Uterus (tissue), 4 donors: Measurements from ENCODE around the gene GABRG3. TPM values are rescaled to one million over a fixed set of nuclear protein-coding genes. Genes with fewer than 3 reads are reported as not detected.

Source experiments
- DNase-seq, 2 donors: peaks; one replicate each; pipeline ENCODE4 v3.0.0-alpha.2; 2019 to 2020
- H3K27ac ChIP-seq, 2 donors: fragments of 200-600 bp; sonication (generic); 1 replicate in 1 of 2; 2 replicates in 1 of 2; pipeline ENCODE4 v1.5.1; 2016 to 2018
- H3K27me3 ChIP-seq, 2 donors: fragments of 200-600 bp; sonication (generic); one replicate each; pipeline ENCODE4 v1.5.1; 2018 to 2019; ENCODE audit warnings: control low read depth in 1 of 2
- H3K36me3 ChIP-seq, 2 donors: fragments of 200-600 bp; sonication (generic); one replicate each; pipeline ENCODE4 v1.5.1; 2019; ENCODE audit warnings: control low read depth in 1 of 2
- H3K4me1 ChIP-seq, 2 donors: fragments of 200-600 bp; sonication (generic); one replicate each; pipeline ENCODE4 v1.5.1; 2018 to 2019; ENCODE audit warnings: control low read depth in 1 of 2
- H3K4me3 ChIP-seq, 2 donors: fragments of 200-600 bp; sonication (generic); 1 replicate in 1 of 2; 2 replicates in 1 of 2; pipeline ENCODE4 v1.5.1; 2018 to 2019; ENCODE audit warnings: mild to moderate bottlenecking in 1 of 2
- H3K9me3 ChIP-seq, 2 donors: fragments of 200-600 bp; sonication (generic); one replicate each; pipeline ENCODE4 v1.5.1; 2019; ENCODE audit warnings: control low read depth in 1 of 2
- CTCF ChIP-seq, 4 experiments: fragments of 200-600 bp in 2 of 4; fragments of 450-650 bp in 2 of 4; sonication (generic) in 2 of 4; IDR thresholded peaks; one replicate each; pipeline ENCODE4 v1.5.1; 2016 to 2019; ENCODE audit warnings: antibody characterized with exemption in 4 of 4, mild to moderate bottlenecking in 2 of 4, moderate library complexity in 1 of 4
- POLR2A ChIP-seq, 2 donors: fragments of 450-650 bp; IDR thresholded peaks; one replicate each; pipeline ENCODE4 v1.6.1; 2016; ENCODE audit warnings: antibody characterized with exemption in 2 of 2, mild to moderate bottlenecking in 1 of 2, moderate library complexity in 1 of 2
- intact Hi-C: fragments of 100-400 bp; cut with DNase I; formaldehyde crosslinking; loops from one replicate; pipeline ENCODE4 v1.15.1; 2023; ENCODE audit warnings: low total_unique reads
- total RNA-seq, 4 donors: library from RNA; depleted of rRNA in 3 of 4; stranded (reverse); fragments of >200 nt in 3 of 4; gene quantifications; one replicate each; pipeline versions ENCODE4 v1.1.0 to v1.2.4, GENCODE V29; 2014 to 2023
- donor health status: DM: yes; HTN: yes; CAD: no.

The GABRG3 gene
- total RNA-seq, 4 donors from 2014 or later, result 3.0 TPM; not detected in 3

DNA sequence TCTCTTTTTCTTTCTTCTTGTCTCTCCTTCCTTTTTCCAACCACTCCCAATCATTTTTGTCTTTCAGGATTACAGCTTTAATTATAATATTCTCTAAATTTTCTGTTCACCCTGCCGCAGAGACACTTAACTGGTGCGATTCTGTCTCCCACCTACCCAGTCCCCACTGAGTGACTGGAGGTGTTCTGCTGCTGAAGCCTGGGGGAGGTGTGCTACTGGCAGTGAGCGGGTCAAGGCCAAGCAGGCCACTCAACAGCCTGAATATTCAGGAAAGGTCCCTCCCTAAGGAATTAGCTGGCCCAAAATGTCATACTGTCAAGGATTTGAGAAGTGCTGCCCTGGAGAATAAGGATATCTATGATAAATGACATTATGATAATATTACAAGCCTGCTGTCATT is 126.5 kb downstream of the GABRG3 start:
- H3K4me1 ChIP-seq, result no peaks in the 10 kb centered on the region
- intact Hi-C loops, result no loop called here
- no peaks in the 10 kb centered on the region for H3K36me3 ChIP-seq
- DNase-seq, result no peak
- no peaks in the 10 kb centered on the region for H3K9me3 ChIP-seq
- H3K27me3 ChIP-seq, result no peaks in the 10 kb centered on the region
- H3K27ac ChIP-seq, result no peak overlapping the region
- TF ChIP-seq POLR2A (IDR thresholded peaks at IDR 0.05), result no peak
- TF ChIP-seq CTCF (IDR thresholded peaks at IDR 0.05), result no peak
- no peak overlapping the region for H3K4me3 ChIP-seq

GRCh38 chr15:27101982-27102381 is 131.0 kb downstream of the GABRG3 start:
- H3K4me1 ChIP-seq, result no peaks in the 10 kb centered on the region
- intact Hi-C loops, result loop anchor here (5.0 kb wide), 1 partner anchor 35 kb away; no protein-coding TSS in a partner anchor
- no peak overlapping the region for H3K27ac ChIP-seq
- TF ChIP-seq CTCF (IDR thresholded peaks at IDR 0.05), result no peak
- no peak for TF ChIP-seq POLR2A (IDR thresholded peaks at IDR 0.05)
- no peaks in the 10 kb centered on the region for H3K27me3 ChIP-seq
- no peak for DNase-seq
- no peaks in the 10 kb centered on the region for H3K36me3 ChIP-seq
- H3K9me3 ChIP-seq, result no peaks in the 10 kb centered on the region
- H3K4me3 ChIP-seq, result no peak overlapping the region

GRCh38 chr15:27111323-27111722 is 140.3 kb downstream of the GABRG3 start:
- H3K36me3 ChIP-seq, result no peaks in the 10 kb centered on the region
- no peaks in the 10 kb centered on the region for H3K9me3 ChIP-seq
- DNase-seq, result no peak
- intact Hi-C loops, result no loop called here
- H3K4me1 ChIP-seq, result no peaks in the 10 kb centered on the region
- no peaks in the 10 kb centered on the region for H3K27me3 ChIP-seq
- no peak overlapping the region for H3K4me3 ChIP-seq
- H3K27ac ChIP-seq, result no peak overlapping the region
- no peak for TF ChIP-seq CTCF (IDR thresholded peaks at IDR 0.05)

DNA sequence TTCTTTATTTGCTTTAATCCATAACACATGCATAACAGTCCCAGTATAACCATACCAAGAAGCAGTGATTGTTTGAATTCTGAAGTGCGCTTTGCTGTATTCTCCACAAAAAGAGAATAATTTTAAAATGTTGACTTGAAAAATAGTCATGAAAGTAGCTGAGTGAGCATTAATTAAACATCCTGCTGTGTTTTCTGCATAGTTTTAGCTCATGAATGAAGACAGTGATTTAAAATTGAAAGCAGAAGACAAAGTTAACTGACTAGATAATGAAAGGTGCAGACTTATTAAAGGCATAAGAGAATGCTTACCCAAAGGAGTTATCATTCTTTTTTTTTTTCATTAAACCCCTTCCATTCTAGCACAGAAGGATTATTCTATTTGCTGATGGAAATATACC is 143.5 kb downstream of the GABRG3 start:
- H3K4me3 ChIP-seq, result no peak overlapping the region
- intact Hi-C loops, result no loop called here
- no peaks in the 10 kb centered on the region for H3K9me3 ChIP-seq
- H3K27ac ChIP-seq, result no peak overlapping the region
- H3K27me3 ChIP-seq, result no peaks in the 10 kb centered on the region
- no peak for DNase-seq
- no peaks in the 10 kb centered on the region for H3K36me3 ChIP-seq
- no peaks in the 10 kb centered on the region for H3K4me1 ChIP-seq
- no peak for TF ChIP-seq POLR2A (IDR thresholded peaks at IDR 0.05)
- TF ChIP-seq CTCF (IDR thresholded peaks at IDR 0.05), result no peak

DNA sequence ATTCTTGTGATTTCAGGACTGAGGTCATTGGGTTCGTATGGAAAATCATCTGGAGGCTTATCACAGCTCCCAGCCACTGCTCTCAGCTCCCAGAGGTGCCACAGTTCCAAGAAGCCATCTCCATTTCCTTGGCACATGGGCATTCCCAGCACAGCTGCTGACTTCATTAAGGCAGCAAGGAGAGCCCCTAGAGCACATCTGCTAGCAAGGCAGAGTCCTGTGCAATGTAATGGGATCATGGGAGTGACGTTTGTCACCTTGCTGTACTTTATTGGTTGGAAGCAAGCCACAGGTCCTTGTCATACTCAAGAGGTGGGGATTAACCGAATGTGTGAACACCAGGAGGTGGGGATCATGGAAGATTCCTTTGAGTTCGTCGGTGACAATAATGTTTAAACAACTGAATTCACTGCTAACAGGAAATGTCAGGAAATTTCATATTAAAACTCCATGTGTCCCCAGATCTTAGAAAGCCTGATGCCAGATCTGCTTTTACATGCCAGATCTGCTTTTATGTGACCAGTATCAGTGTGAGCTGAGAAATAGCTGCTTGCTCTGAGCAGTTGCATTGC is 148.8 kb downstream of the GABRG3 start:
- no peaks in the 10 kb centered on the region for H3K9me3 ChIP-seq
- no peak overlapping the region for H3K27ac ChIP-seq
- no peak overlapping the region for H3K4me3 ChIP-seq
- intact Hi-C loops, result no loop called here
- H3K36me3 ChIP-seq, result no peaks in the 10 kb centered on the region
- H3K4me1 ChIP-seq, result no peaks in the 10 kb centered on the region
- H3K27me3 ChIP-seq, result no peaks in the 10 kb centered on the region
- TF ChIP-seq CTCF (IDR thresholded peaks at IDR 0.05), result no peak
- no peak for TF ChIP-seq POLR2A (IDR thresholded peaks at IDR 0.05)
- no peak for DNase-seq
